T-helper 2 cell treated with Interferon-gamma antibody and Interleukin-4, amounts not matched to agents 5 μg/mL and 100 μg/mL, for 36 hours (primary cell): ENCODE results near the gene PLXNA4.

Experiments used
- DNase-seq: peaks from one replicate; pipeline ENCODE4 v3.0.0; 2021; ENCODE audit warnings: low spot score
- H3K27ac Mint-ChIP-seq: one replicate; pipeline ENCODE4 v1.8.0; 2021; ENCODE audit warnings: mild to moderate bottlenecking, mixed read lengths
- H3K27me3 Mint-ChIP-seq: one replicate; pipeline ENCODE4 v1.8.0; 2021; ENCODE audit warnings: low read depth, mixed read lengths
- H3K36me3 Mint-ChIP-seq: one replicate; pipeline ENCODE4 v1.8.0; 2021; ENCODE audit warnings: low read depth, mixed read lengths
- H3K4me1 Mint-ChIP-seq: one replicate; pipeline ENCODE4 v1.8.0; 2021; ENCODE audit warnings: low read depth, mixed read lengths
- H3K4me3 Mint-ChIP-seq: one replicate; pipeline ENCODE4 v1.8.0; 2022; ENCODE audit warnings: mild to moderate bottlenecking, moderate library complexity, mixed read lengths
- H3K9me3 Mint-ChIP-seq: one replicate; pipeline ENCODE4 v1.8.0; 2021; ENCODE audit warnings: mixed read lengths

The PLXNA4 gene

DNA sequence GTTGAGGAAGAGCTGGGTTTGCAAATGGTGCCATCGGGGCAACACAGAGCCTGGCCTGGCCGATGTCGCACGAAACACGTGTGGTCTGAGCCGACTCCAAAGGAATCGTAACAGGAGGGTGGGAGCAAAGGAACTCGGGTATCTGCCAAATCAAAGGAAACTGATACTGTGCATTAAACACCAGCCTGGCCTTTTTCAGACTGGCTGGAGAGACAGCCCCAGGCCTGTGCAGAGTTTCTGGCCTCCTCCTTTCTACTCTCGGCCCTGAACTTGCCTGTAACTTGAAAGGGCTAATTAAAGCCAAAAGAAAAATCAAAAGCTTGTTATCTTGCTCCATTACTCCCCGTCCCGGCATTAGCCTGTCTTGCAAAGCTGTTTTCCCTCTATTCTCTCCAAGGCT lies 71.4 kb downstream of the PLXNA4 start:
- Mint-ChIP-seq H3K9me3 (no peaks in the 10 kb centered on the region), H3K4me3 (no peak overlapping the region), H3K27ac (no peak overlapping the region), H3K4me1 (peaks cover 13% of the 10 kb centered on the region), H3K27me3 (peaks cover 19% of the 10 kb centered on the region), H3K36me3 (no peaks in the 10 kb centered on the region)
- no peak for DNase-seq

DNA sequence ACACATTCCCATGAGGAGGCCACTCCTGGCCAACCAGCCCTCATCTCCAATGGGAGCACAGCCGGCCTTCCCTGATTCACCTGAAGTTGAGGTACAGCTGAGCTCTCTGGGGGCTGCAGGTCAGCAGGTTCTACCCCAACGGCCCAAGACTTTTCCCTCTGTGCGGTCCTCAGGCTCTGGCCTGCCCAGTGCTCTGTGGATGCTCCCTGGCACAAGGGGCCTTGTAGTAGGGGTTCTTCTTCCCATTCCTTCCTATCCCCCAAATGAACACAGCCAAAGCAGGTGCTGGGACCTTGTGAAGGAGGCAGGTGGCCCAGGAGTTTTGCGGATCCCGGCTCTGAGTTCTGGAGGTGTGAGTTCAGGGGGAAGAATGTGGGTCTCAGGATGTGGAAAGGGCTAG lies 72.2 kb downstream of the PLXNA4 start:
- Mint-ChIP-seq H3K9me3 (no peaks in the 10 kb centered on the region), H3K4me1 (peaks cover 5% of the 10 kb centered on the region), H3K36me3 (no peaks in the 10 kb centered on the region), H3K27me3 (peaks cover 20% of the 10 kb centered on the region), H3K4me3 (no peak overlapping the region), H3K27ac (no peak overlapping the region)
- DNase-seq: no peak

DNA sequence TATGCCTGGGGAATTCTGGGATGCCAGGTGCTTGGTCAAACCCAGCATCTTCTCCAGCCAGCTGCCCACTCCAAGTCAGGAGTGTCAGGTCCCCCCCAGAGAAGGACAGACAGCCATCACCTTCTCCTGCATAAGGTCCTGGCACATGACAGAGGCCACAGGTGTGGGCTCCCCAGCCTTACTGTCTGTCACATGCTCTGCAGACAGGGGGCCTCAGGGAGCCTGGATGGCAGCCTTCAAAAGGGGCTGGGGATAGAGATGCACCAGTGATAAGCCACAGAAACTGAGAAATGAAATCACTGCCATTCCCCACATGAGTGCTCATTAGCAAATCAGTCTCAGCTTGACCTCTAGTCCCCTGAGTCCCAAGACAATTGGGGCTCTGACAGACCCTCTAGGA lies 72.9 kb downstream of the PLXNA4 start:
- Mint-ChIP-seq H3K4me3 (no peak overlapping the region), H3K4me1 (peaks cover 2% of the 10 kb centered on the region), H3K27me3 (peaks cover 22% of the 10 kb centered on the region), H3K36me3 (no peaks in the 10 kb centered on the region), H3K27ac (no peak overlapping the region), H3K9me3 (no peaks in the 10 kb centered on the region)
- DNase-seq: no peak

DNA sequence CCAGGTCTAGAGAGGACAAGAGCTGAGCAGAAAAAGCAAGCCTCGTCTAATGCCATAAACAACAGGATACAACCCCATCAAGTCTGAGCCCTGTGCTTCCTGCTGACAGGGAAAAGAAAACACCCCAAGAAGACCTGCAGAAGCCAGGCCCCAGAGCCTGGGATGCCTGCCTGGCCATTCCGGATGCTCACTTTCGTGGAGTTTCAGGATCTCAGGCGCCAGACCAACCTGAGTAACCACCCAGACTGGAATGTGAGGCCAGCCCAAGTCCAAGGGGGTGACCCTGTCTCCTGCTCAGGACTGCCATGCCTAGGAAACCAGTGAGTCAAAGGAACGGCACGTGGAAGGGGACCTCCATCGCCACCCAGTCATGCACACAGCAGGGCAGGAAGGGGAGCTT lies 74.3 kb downstream of the PLXNA4 start:
- Mint-ChIP-seq H3K9me3 (no peaks in the 10 kb centered on the region), H3K4me3 (no peak overlapping the region), H3K27ac (no peak overlapping the region), H3K4me1 (peaks cover 2% of the 10 kb centered on the region), H3K36me3 (no peaks in the 10 kb centered on the region), H3K27me3 (peaks cover 26% of the 10 kb centered on the region)
- DNase-seq: no peak

DNA sequence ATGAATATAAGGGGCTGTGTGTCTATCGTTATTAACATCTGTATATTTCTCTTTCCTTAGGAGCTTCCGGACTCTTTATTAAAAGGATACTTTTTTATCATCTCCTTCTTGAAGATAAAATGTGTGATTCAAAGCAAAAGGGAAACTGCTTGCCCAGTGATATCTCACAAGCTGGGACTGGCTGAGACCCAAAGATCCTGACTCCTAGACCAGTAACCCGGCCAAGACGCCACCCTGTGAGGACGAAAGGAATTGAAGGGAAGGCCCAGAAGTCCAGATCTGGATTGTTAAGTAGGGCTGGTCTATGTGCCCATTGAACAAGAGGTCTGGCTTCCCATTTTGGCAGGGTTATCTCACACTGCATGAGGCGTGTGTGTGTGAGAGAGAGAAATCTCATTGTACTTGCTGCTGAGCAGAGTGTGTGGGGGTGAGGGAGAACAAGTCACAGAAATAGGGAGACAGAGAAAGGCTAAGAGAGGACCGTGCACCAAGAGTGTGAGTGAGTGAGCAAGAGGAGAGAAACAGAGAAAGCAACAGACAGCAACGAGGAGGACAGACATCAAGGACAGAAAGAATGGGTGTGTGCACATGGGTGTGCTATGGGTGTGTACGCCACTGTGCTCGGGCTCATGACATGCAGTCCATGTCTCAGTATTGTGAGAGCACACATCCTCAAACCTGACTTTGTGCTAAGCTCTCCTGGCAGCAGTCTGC lies 75.4 kb downstream of the PLXNA4 start:
- no peak overlapping the region for H3K27ac Mint-ChIP-seq
- no peaks in the 10 kb centered on the region for H3K36me3 Mint-ChIP-seq
- H3K9me3 Mint-ChIP-seq: no peaks in the 10 kb centered on the region
- no peak overlapping the region for H3K4me3 Mint-ChIP-seq
- H3K27me3 Mint-ChIP-seq: peaks cover 23% of the 10 kb centered on the region
- DNase-seq: no peak
- peaks cover 2% of the 10 kb centered on the region for H3K4me1 Mint-ChIP-seq

DNA sequence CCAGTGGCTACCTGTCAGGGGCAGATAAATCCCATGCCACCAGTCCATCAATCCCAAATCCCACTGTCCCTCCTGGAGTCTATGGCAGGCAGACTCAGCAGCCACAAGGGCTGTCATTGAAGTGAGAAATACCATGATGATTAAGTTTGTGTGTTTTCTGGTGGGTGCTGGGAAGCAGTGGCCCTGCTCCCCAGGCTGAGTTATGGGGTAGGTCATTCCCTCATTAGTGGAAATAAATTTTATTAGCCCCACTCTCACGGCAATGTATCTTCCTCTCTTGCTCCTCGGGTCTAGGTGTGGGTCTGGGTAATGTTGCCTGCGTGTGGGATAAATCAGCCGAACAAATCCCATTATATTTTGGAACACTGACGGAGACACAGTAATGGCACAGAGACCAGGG lies 76.8 kb downstream of the PLXNA4 start:
- H3K9me3 Mint-ChIP-seq: no peaks in the 10 kb centered on the region
- H3K4me3 Mint-ChIP-seq: no peak overlapping the region
- no peaks in the 10 kb centered on the region for H3K36me3 Mint-ChIP-seq
- H3K27me3 Mint-ChIP-seq: peaks cover 30% of the 10 kb centered on the region
- H3K4me1 Mint-ChIP-seq: peaks cover 2% of the 10 kb centered on the region
- no peak overlapping the region for H3K27ac Mint-ChIP-seq
- no peak for DNase-seq

DNA sequence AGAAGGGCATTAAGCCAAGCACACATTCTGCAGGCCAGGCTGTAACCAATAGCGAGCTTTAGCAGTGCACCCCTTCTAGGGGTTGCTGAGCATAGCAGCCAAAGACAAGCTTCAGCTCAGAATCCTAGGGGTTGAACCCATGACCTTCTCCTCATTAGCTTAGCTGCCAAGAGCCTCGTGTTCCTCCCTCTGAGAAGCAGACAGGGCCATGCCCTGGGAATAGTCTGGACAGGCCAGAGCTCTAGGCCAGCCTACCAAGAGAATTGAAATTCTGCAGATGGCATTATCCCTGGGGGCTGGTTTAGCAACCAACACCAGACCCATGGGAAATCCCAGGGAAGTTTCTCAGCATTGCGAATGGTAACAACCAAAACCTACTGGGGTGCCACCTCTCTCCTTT lies 77.2 kb downstream of the PLXNA4 start:
- H3K27ac Mint-ChIP-seq: no peak overlapping the region
- H3K4me3 Mint-ChIP-seq: no peak overlapping the region

DNA sequence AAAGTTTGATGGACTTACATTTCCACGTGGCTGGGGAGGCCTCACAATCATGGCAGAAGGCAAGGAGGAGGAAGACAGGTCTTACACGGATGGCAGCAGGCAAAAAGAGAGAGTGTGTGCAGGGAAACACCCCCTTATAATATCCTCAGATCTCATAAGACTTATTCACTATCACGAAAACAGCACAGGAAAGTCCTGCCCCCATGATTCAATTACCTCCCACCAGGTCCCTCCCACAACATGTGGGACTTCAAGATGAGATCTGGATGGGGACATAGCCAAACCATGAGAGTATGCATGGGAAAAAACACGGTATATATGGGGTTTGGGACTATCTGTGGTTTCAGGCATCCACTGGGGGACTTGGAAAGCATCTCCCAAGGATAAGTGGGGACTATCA lies 78.0 kb downstream of the PLXNA4 start:
- Mint-ChIP-seq H3K27me3 (peaks cover 30% of the 10 kb centered on the region), H3K4me3 (no peak overlapping the region), H3K9me3 (no peaks in the 10 kb centered on the region), H3K36me3 (no peaks in the 10 kb centered on the region), H3K4me1 (peaks cover 2% of the 10 kb centered on the region), H3K27ac (no peak overlapping the region)
- DNase-seq: no peak

More for the DNA sequence above, 77.2 kb downstream of the PLXNA4 start:
- no peak for DNase-seq
- peaks cover 2% of the 10 kb centered on the region for H3K4me1 Mint-ChIP-seq
- H3K27me3 Mint-ChIP-seq: peaks cover 30% of the 10 kb centered on the region
- H3K36me3 Mint-ChIP-seq: no peaks in the 10 kb centered on the region
- no peaks in the 10 kb centered on the region for H3K9me3 Mint-ChIP-seq

DNA sequence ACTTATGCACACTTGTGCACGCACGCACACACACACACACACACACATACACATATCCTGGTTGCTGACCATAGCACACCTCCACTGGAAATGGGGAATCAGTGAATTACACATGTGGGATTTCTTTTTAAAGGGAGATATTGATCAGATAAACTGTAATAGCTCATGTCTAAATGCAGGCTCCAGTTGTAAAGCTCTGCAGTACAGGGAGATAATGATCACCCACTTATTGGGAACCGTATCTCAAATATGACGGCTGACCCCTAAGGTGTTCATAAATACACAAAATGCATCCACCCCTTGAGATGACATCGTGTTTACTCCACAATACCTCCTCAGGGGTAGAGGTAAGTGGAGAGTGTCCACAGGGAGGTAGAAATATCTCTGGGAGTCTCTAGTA lies 79.2 kb downstream of the PLXNA4 start:
- Mint-ChIP-seq H3K4me1 (peaks cover 10% of the 10 kb centered on the region), H3K9me3 (no peaks in the 10 kb centered on the region), H3K27ac (no peak overlapping the region), H3K4me3 (no peak overlapping the region), H3K36me3 (peaks cover 2% of the 10 kb centered on the region), H3K27me3 (peaks cover 24% of the 10 kb centered on the region)
- DNase-seq: no peak

DNA sequence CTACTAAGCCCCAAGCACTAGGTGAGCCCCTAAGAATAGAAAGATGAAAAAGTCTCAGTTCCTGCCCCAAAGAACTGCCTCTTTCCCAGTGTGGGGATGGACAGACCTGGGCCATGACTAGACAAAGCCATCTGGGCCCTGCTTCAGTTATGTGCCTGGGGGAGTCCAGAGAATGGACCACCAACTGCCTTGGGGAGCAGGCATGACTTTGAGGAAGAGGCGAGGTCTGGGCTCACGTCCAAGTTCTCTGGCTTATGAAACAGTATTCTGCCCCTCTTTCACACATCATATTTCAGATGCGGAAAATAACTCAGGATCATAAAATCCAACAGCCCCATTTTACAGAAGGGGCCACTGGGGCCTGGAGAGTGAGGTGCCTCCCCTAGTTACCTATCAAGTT lies 80.3 kb downstream of the PLXNA4 start:
- Mint-ChIP-seq H3K36me3 (peaks cover 2% of the 10 kb centered on the region), H3K27ac (no peak overlapping the region), H3K4me3 (no peak overlapping the region), H3K4me1 (peaks cover 13% of the 10 kb centered on the region), H3K9me3 (no peaks in the 10 kb centered on the region), H3K27me3 (peaks cover 22% of the 10 kb centered on the region)
- DNase-seq: no peak

DNA sequence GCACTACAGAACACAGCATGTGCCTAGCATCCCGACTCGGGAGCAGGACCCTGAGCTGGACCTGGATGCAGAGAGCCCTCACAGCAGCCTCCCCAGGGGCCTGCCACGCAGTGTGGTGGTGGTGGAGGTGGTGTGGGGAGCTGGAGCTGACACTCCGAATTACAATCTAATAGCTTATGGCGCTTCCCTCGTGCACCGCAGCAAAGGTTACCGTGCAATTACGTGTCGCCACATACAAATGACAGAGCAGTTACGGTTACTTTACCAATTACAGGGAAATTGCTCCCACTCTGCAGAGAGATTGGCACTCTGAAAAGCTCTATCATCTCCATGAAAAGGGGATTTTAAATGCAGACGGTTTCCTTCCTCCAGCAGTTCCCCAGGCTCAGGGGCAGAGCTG lies 81.8 kb downstream of the PLXNA4 start:
- Mint-ChIP-seq H3K4me1 (peaks cover 13% of the 10 kb centered on the region), H3K4me3 (no peak overlapping the region), H3K9me3 (no peaks in the 10 kb centered on the region), H3K36me3 (peaks cover 2% of the 10 kb centered on the region), H3K27me3 (peaks cover 16% of the 10 kb centered on the region), H3K27ac (no peak overlapping the region)
- no peak for DNase-seq

DNA sequence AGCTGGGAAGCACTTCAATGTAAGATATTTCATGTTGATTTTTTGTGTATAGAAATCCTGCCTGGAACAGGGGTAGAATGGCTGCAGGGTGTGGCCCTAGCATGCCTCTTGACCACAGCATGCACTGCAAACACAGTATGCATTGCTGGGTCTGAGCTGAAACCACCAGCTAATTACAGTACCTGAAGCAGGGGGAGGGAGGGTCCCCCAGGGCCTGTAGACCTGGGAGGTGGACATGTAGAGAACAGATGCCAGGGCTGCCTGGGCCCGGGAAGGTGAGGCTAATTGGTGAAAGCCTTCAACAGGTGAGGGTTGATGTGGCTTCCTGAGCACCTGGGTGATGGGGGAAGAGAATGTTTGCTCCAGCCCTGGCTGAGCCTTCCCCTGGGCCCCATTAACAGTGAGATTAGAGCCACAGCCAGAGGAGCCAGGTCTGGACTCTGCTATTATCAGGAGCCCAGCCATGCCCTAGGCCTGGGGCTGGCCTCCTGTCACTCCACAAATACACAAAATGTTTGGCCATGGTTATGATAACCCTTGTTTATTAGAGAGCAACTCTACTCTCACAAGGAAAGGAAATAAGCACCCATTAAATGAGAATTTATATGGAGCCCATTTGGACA lies 83.3 kb downstream of the PLXNA4 start:
- H3K27me3 Mint-ChIP-seq: peaks cover 25% of the 10 kb centered on the region
- no peak overlapping the region for H3K4me3 Mint-ChIP-seq
- no peaks in the 10 kb centered on the region for H3K9me3 Mint-ChIP-seq
- peaks cover 19% of the 10 kb centered on the region for H3K4me1 Mint-ChIP-seq
- H3K27ac Mint-ChIP-seq: no peak overlapping the region
- no peak for DNase-seq
- peaks cover 10% of the 10 kb centered on the region for H3K36me3 Mint-ChIP-seq

DNA sequence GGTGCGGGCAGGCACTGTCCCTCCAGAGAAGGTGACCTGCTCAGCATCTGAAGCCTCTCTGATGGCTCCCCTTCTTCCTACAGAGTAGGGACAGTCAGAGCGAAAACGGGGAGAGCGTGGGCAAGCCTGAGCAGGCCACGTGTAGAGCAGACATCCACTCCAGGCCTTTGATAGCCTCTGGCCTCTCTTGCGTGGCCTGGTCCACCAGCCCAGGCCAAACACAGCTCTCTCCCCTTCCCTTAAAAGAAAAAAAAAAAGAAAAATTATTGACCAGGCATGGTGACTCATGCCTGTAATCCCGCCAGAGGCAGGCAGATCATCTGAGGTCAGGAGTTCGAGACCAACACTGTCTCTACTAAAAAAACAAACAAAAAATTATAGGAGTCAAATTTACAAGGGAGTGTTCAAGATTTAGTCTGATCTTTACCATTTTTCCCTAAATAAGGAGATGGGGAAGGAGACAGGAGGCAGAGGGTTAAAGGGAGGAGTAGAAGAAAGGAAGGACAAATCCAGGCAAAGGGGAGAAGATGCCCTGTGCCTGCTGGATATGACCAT lies 84.8 kb downstream of the PLXNA4 start:
- Mint-ChIP-seq H3K9me3 (no peaks in the 10 kb centered on the region), H3K4me1 (peaks cover 26% of the 10 kb centered on the region), H3K4me3 (no peak overlapping the region), H3K36me3 (peaks cover 15% of the 10 kb centered on the region), H3K27me3 (peaks cover 31% of the 10 kb centered on the region), H3K27ac (no peak overlapping the region)
- no peak for DNase-seq

DNA sequence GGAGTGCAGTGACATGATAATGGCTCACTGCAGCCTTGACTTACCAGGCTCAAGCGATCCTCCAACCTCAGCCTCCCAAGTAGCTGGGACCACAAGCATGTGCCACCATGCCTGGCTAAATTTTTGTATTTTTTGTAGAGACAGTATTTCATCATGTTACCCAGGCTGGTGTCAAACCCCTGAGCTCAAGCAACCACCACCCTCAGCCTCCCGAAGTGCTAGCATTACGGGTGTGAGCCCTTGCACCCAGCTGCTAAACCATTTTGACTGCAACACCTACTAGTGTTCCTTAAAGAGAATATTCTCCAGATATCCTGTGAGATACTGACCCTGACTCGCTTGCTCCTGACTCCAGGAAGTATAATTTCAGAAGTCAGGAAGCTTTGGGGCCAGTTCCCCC lies 85.8 kb downstream of the PLXNA4 start:
- Mint-ChIP-seq H3K4me1 (peaks cover 33% of the 10 kb centered on the region), H3K27ac (no peak overlapping the region), H3K4me3 (no peak overlapping the region), H3K27me3 (peaks cover 28% of the 10 kb centered on the region), H3K36me3 (peaks cover 15% of the 10 kb centered on the region), H3K9me3 (no peaks in the 10 kb centered on the region)
- DNase-seq: no peak
